BLaER1 (cell line): Measurements from ENCODE around the gene RNF182.
A peak's percentile ranks its signal among the peaks of the same experiment; 100 is the strongest.

Experiments used
- H3K27ac ChIP-seq: shearing (Covaris generic); formaldehyde crosslinking; 2 replicates; pipeline ENCODE4 v1.8.1; 2022
- H3K27me3 ChIP-seq: shearing (Covaris generic); formaldehyde crosslinking; 2 replicates; pipeline ENCODE4 v1.8.1; 2022
- H3K36me3 ChIP-seq: shearing (Covaris generic); formaldehyde crosslinking; 2 replicates; pipeline ENCODE4 v1.8.1; 2022
- H3K4me1 ChIP-seq: shearing (Covaris generic); formaldehyde crosslinking; 2 replicates; pipeline ENCODE4 v1.8.1; 2022
- H3K4me2 ChIP-seq: shearing (Covaris generic); formaldehyde crosslinking; 2 replicates; pipeline ENCODE4 v1.8.1; 2022
- H3K4me3 ChIP-seq: shearing (Covaris generic); formaldehyde crosslinking; 2 replicates; pipeline ENCODE4 v1.8.1; 2022
- H3K9ac ChIP-seq: shearing (Covaris generic); formaldehyde crosslinking; 2 replicates; pipeline ENCODE4 v1.8.1; 2022
- H3K9me3 ChIP-seq: shearing (Covaris generic); formaldehyde crosslinking; 2 replicates; pipeline ENCODE4 v1.8.1; 2022
- H4K20me1 ChIP-seq: shearing (Covaris generic); formaldehyde crosslinking; 2 replicates; pipeline ENCODE4 v1.8.1; 2022
- Cebpa-rat ChIP-seq: shearing (Covaris generic); IDR thresholded peaks from 2 replicates; pipeline ENCODE4 v1.8.1; 2022

RNF182 gene

GRCh38 chr6:14021449-14021848 is 96.7 kb downstream of the RNF182 start:
- Histone ChIP-seq H3K27ac (peak overlapping the region; percentile 35; the same call in 1 of the 2 replicates), H3K4me1 (peaks cover 43% of the 10 kb centered on the region), H3K4me2 (peak overlapping the region; percentile 36; the same call in 1 of the 2 replicates), H3K27me3 (no peaks in the 10 kb centered on the region), H3K4me3 (no peak overlapping the region), H3K36me3 (no peaks in the 10 kb centered on the region), H3K9me3 (peaks cover 40% of the 10 kb centered on the region), H4K20me1 (no peaks in the 10 kb centered on the region), H3K9ac (no peak overlapping the region)
- TF ChIP-seq Cebpa-rat: no peak

- Histone ChIP-seq H4K20me1 (no peaks in the 10 kb centered on the region), H3K9me3 (peaks cover 40% of the 10 kb centered on the region), H3K4me3 (no peak overlapping the region), H3K4me2 (no peak overlapping the region), H3K27ac (no peak overlapping the region), H3K36me3 (no peaks in the 10 kb centered on the region), H3K4me1 (peaks cover 56% of the 10 kb centered on the region), H3K9ac (no peak overlapping the region), H3K27me3 (no peaks in the 10 kb centered on the region)
- no peak for TF ChIP-seq Cebpa-rat
Measured at GRCh38 chr6:14022673-14023072, 97.9 kb downstream of the RNF182 start.

GRCh38 chr6:14023855-14024254 is 99.1 kb downstream of the RNF182 start:
- H4K20me1 ChIP-seq: no peaks in the 10 kb centered on the region
- no peaks in the 10 kb centered on the region for H3K27me3 ChIP-seq
- no peak overlapping the region for H3K4me3 ChIP-seq
- peaks cover 68% of the 10 kb centered on the region for H3K4me1 ChIP-seq
- TF ChIP-seq Cebpa-rat: no peak
- no peak overlapping the region for H3K9ac ChIP-seq
- H3K9me3 ChIP-seq: peaks cover 30% of the 10 kb centered on the region
- no peaks in the 10 kb centered on the region for H3K36me3 ChIP-seq
- H3K27ac ChIP-seq: 0 out of 2 replicates have a peak overlapping the region, but pooled peaks have one; percentile 76
- no peak overlapping the region for H3K4me2 ChIP-seq

- H3K4me1 ChIP-seq: peaks cover 79% of the 10 kb centered on the region
- H3K27me3 ChIP-seq: no peaks in the 10 kb centered on the region
- no peak for TF ChIP-seq Cebpa-rat
- H3K4me2 ChIP-seq: peak overlapping the region; percentile 73
- H3K9ac ChIP-seq: no peak overlapping the region
- no peak overlapping the region for H3K4me3 ChIP-seq
- H3K36me3 ChIP-seq: no peaks in the 10 kb centered on the region
- peaks cover 17% of the 10 kb centered on the region for H3K9me3 ChIP-seq
- H3K27ac ChIP-seq: peak overlapping the region; percentile 76
- H4K20me1 ChIP-seq: no peaks in the 10 kb centered on the region
Measured at GRCh38 chr6:14025160-14025559, 100.4 kb downstream of the RNF182 start.

GRCh38 chr6:14026831-14027539 is 102.2 kb downstream of the RNF182 start:
- Histone ChIP-seq H3K4me1 (peaks cover 68% of the 10 kb centered on the region), H3K9ac (peak overlapping the region; percentile 56; the same call in 1 of the 2 replicates), H3K36me3 (no peaks in the 10 kb centered on the region), H3K27ac (peak overlapping the region; percentile 76), H3K9me3 (peaks cover 17% of the 10 kb centered on the region), H3K27me3 (no peaks in the 10 kb centered on the region), H3K4me2 (peak overlapping the region; percentile 73), H4K20me1 (no peaks in the 10 kb centered on the region), H3K4me3 (peak overlapping the region; percentile 17; the same call in 1 of the 2 replicates)
- no peak for TF ChIP-seq Cebpa-rat

GRCh38 chr6:14028631-14029030 is 103.9 kb downstream of the RNF182 start:
- TF ChIP-seq Cebpa-rat: no peak
- Histone ChIP-seq H3K36me3 (no peaks in the 10 kb centered on the region), H3K9me3 (peaks cover 3% of the 10 kb centered on the region), H4K20me1 (no peaks in the 10 kb centered on the region), H3K4me1 (peaks cover 67% of the 10 kb centered on the region), H3K4me3 (no peak overlapping the region), H3K4me2 (peak overlapping the region; percentile 73), H3K27ac (peak overlapping the region; percentile 76), H3K9ac (no peak overlapping the region), H3K27me3 (no peaks in the 10 kb centered on the region)

- no peaks in the 10 kb centered on the region for H4K20me1 ChIP-seq
- no peaks in the 10 kb centered on the region for H3K27me3 ChIP-seq
- peak overlapping the region; percentile 73 for H3K4me2 ChIP-seq
- TF ChIP-seq Cebpa-rat: no peak
- H3K4me3 ChIP-seq: no peak overlapping the region
- H3K27ac ChIP-seq: peak overlapping the region; percentile 76; the same call in 1 of the 2 replicates
- no peaks in the 10 kb centered on the region for H3K36me3 ChIP-seq
- no peaks in the 10 kb centered on the region; the same call in 1 of the 2 replicates for H3K9me3 ChIP-seq
- H3K9ac ChIP-seq: no peak overlapping the region; the same call in 1 of the 2 replicates
- H3K4me1 ChIP-seq: peaks cover 60% of the 10 kb centered on the region
Measured at GRCh38 chr6:14029605-14030004, 104.9 kb downstream of the RNF182 start.
